Adrenal gland (tissue), 12 donors: ENCODE data around the gene PROCR. TPM values are rescaled to one million over a fixed set of nuclear protein-coding genes. Genes with fewer than 3 reads are reported as not detected.

ENCODE experiments used
- DNase-seq, 7 donors: peaks; one replicate each; pipeline ENCODE4 v3.0.0-alpha.2; 2019 to 2020
- H3K27ac ChIP-seq, 5 donors: fragments of 200-600 bp; sonication (generic) in 4 of 5; 1 replicate in 3 of 5; 2 replicates in 2 of 5; pipeline versions ENCODE4 v1.5.1 to v1.8.0; 2016 to 2020; ENCODE audit warnings: mild to moderate bottlenecking in 1 of 5
- H3K27me3 ChIP-seq: fragments of 200-600 bp; 2 replicates; pipeline ENCODE4 v1.8.0; 2021
- H3K36me3 ChIP-seq, 2 donors: fragments of 200-600 bp; replicated peaks in 1 of 2; 1 replicate in 1 of 2; 2 replicates in 1 of 2; pipeline versions ENCODE4 v1.5.1 to v1.8.0; 2018 to 2022
- H3K4me1 ChIP-seq, 2 donors: fragments of 200-600 bp; replicated peaks in 1 of 2; 1 replicate in 1 of 2; 2 replicates in 1 of 2; pipeline versions ENCODE4 v1.5.1 to v1.8.0; 2018 to 2021
- H3K4me3 ChIP-seq, 4 donors: fragments of 200-600 bp; sonication (generic) in 3 of 4; one replicate each; pipeline ENCODE4 v1.5.1; 2016 to 2018
- H3K9me3 ChIP-seq, 3 donors: fragments of 200-600 bp; sonication (generic) in 1 of 3; replicated peaks in 1 of 3; 1 replicate in 2 of 3; 2 replicates in 1 of 3; pipeline versions ENCODE4 v1.5.1 to v1.8.0; 2016 to 2021
- CTCF ChIP-seq, 6 experiments: fragments of 450-650 bp in 4 of 6; fragments of 200-600 bp in 2 of 6; sonication (generic) in 1 of 6; IDR thresholded peaks; 1 replicate in 5 of 6; 2 replicates in 1 of 6; pipeline versions ENCODE4 v1.5.1 to v1.8.0; 2016 to 2021; ENCODE audit warnings: antibody characterized with exemption in 6 of 6, mild to moderate bottlenecking in 2 of 6, moderate library complexity in 1 of 6
- POLR2A ChIP-seq, 2 donors: fragments of 450-650 bp; IDR thresholded peaks; one replicate each; pipeline ENCODE4 v1.6.1; 2017; ENCODE audit warnings: antibody characterized with exemption in 2 of 2, mild to moderate bottlenecking in 2 of 2, moderate library complexity in 1 of 2
- WGBS, 4 donors: extraction: QIAGEN DNeasy Blood & Tissue Kit in 2 of 4; methylation state at CpG; one replicate each; pipeline versions ENCODE4 v1.1.5 to v1.1.7; 2013 to 2017; 5-methylcytosine and 5-hydroxymethylcytosine counted together
- intact Hi-C, 2 donors: fragments of 100-400 bp; cut with DNase I; formaldehyde crosslinking; loops; one replicate each; pipeline versions ENCODE4 v1.14.1 to v1.15.0; 2022 to 2023
- polyA plus RNA-seq, 3 donors: library from polyadenylated mRNA; stranded (reverse); fragments of 200-250 nt in 2 of 3; fragments of 350-450 nt in 1 of 3; fragmentation: Illumina TruSeq in 1 of 3; extraction: RNeasy Lipid Tissue Mini Kit (QIAGEN cat#74804) in 1 of 3; gene quantifications; one replicate each; pipeline ENCODE4 v1.2.3, GENCODE V29; 2013 to 2014
- total RNA-seq, 9 donors: library from RNA; depleted of rRNA in 4 of 9; stranded (reverse); fragments of >200 nt in 4 of 9; fragments of 120-200 nt in 1 of 9; fragmentation: NEBNext Ultra II Directional in 1 of 9; extraction: Animal tissue kit (Norgen Biotek cat#: 25700) in 1 of 9; gene quantifications; one replicate each; pipeline versions ENCODE4 v1.1.0 to v1.2.4, GENCODE V29; 2013 to 2023
- donor health status: healthy with polysubstance abuse.
- donor health status: Bipolar disorder and iron deficiency.
- donor health status: DM: yes; HTN: yes; CAD: no.
- donor health status: DM: no; HTN: no; CAD: no.
- donor health status: DM: no; HTN: no; CAD: no.
- donor health status: DM: yes; HTN: yes; CAD: no.

Gene PROCR
- total and polyA plus RNA-seq, 12 donors: 5.7 to 87.0 (median 29.1) TPM

- intact Hi-C loops: no loop called here
- H3K4me1 ChIP-seq: peaks cover 26 to 44% of the 10 kb centered on the region in 2 donors
- H3K27ac ChIP-seq: peak overlapping the region; percentile 49 to 89 (median 72)
- H3K27me3 ChIP-seq: no peaks in the 10 kb centered on the region
- H3K9me3 ChIP-seq: no peaks in the 10 kb centered on the region
- peak in 1 of 2 donors; percentile 46 for TF ChIP-seq POLR2A (IDR thresholded peaks at IDR 0.05)
- TF ChIP-seq CTCF (IDR thresholded peaks at IDR 0.05): no peak
- 5 to 27% (median 21%) methylated on average over 4 to 9 of the region's 9 CpGs for WGBS, 4 donors
- DNase-seq: peak; percentile 71 to 89 (median 81)
- peaks cover 0 to 50% of the 10 kb centered on the region in 2 donors for H3K36me3 ChIP-seq
- peak overlapping the region in 1 of 4 donors; percentile 11 for H3K4me3 ChIP-seq
Measured at GRCh38 chr20:35134472-35134871, 37.4 kb upstream of the PROCR start.

GRCh38 chr20:35134880-35135279, 37.0 kb upstream of the PROCR start:
- no peaks in the 10 kb centered on the region for H3K27me3 ChIP-seq
- no peak for TF ChIP-seq POLR2A (IDR thresholded peaks at IDR 0.05)
- no peak for TF ChIP-seq CTCF (IDR thresholded peaks at IDR 0.05)
- peaks cover 26 to 40% of the 10 kb centered on the region in 2 donors for H3K4me1 ChIP-seq
- intact Hi-C loops: no loop called here
- H3K9me3 ChIP-seq: no peaks in the 10 kb centered on the region
- DNase-seq: peak; percentile 47 to 86 (median 69)
- 26 to 47% (median 35%) methylated on average over 5 to 6 of the region's 6 CpGs for WGBS, 4 donors
- peak overlapping the region in 1 of 4 donors; percentile 11 for H3K4me3 ChIP-seq
- H3K36me3 ChIP-seq: peaks cover 0 to 51% of the 10 kb centered on the region in 2 donors
- H3K27ac ChIP-seq: peak overlapping the region; percentile 67 to 89 (median 72)

GRCh38 chr20:35135867-35136586, 35.8 kb upstream of the PROCR start:
- H3K27ac ChIP-seq: peak overlapping the region; percentile 71 to 89 (median 72)
- no peak for TF ChIP-seq CTCF (IDR thresholded peaks at IDR 0.05)
- no peak for TF ChIP-seq POLR2A (IDR thresholded peaks at IDR 0.05)
- H3K36me3 ChIP-seq: peaks cover 0 to 51% of the 10 kb centered on the region in 2 donors
- DNase-seq: peak; percentile 33 to 87 (median 79)
- H3K4me3 ChIP-seq: no peak overlapping the region
- intact Hi-C loops: no loop called here
- 52 to 68% (median 65%) methylated on average over 10 to 11 of the region's 11 CpGs for WGBS, 4 donors
- no peaks in the 10 kb centered on the region for H3K9me3 ChIP-seq
- H3K27me3 ChIP-seq: no peaks in the 10 kb centered on the region
- H3K4me1 ChIP-seq: peaks cover 26 to 38% of the 10 kb centered on the region in 2 donors

- intact Hi-C loops: loop anchor here (10.0 kb wide), 2 partner anchors 60 to 130 kb away; partner anchors contain the start of gene MMP24OS (in 1 of the 2)
- Histone ChIP-seq H3K27ac (peak overlapping the region in 1 of 5 donors; percentile 32), H3K36me3 (peaks cover 0 to 41% of the 10 kb centered on the region in 2 donors), H3K4me1 (peaks cover 10 to 24% of the 10 kb centered on the region in 2 donors), H3K9me3 (no peaks in the 10 kb centered on the region), H3K27me3 (no peaks in the 10 kb centered on the region), H3K4me3 (no peak overlapping the region)
- DNase-seq: no peak
- 49 to 60% (median 52%) methylated on average over 7 of the region's 7 CpGs for WGBS, 4 donors
- TF ChIP-seq POLR2A (IDR thresholded peaks at IDR 0.05): no peak
- TF ChIP-seq CTCF (IDR thresholded peaks at IDR 0.05): no peak
Measured at GRCh38 chr20:35144694-35145093, 27.2 kb upstream of the PROCR start.
